Measurements from ENCODE around the gene CACNG6. TPM values are rescaled to one million over a fixed set of nuclear protein-coding genes. Genes with fewer than 3 reads are reported as not detected.

Gene CACNG6
- total and polyA plus RNA-seq, 10 donors, result not detected

DNA sequence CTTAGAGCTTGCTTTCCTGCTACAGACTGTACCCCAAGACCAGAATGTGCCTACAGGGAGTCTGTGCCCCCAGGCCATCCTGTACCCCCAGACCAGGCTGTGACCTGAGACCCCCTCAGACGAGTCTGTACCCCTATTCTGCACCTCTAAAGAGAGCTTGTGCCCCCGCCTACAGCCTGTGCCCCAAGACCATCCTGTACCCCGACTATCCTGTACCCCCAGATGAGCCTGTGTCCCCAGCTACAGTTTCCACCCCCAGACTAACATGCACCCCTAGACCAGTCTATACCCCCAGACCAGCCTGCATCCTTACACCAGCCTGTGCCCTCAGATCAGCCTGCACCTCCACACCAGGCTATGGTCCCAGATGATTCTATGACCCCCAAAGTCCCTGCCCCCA lies 2.0 kb downstream of the CACNG6 start:
- no peak for DNase-seq
- 67 to 88% (median 73%) methylated on average over 3 of the region's 3 CpGs for WGBS, 5 donors
- Histone ChIP-seq H3K27ac (no peak overlapping the region), H3K4me3 (no peak overlapping the region), H3K4me1 (peaks cover 0 to 15% (median 7%) of the 10 kb centered on the region in 6 donors), H3K27me3 (replicated peaks in 1 of 7) (peaks cover 0 to 84% (median 24%) of the 10 kb centered on the region in 7 donors), H3K36me3 (no peaks in the 10 kb centered on the region), H3K9me3 (no peaks in the 10 kb centered on the region)
- intact Hi-C loops (cut with DNase I; ENCODE audit: low total_unique reads), result no loop called here
- TF ChIP-seq POLR2AphosphoS5 (IDR thresholded peaks at IDR 0.05) (no peak), POLR2A (IDR thresholded peaks at IDR 0.05) (no peak)
- TF ChIP-seq, protein P1, sequence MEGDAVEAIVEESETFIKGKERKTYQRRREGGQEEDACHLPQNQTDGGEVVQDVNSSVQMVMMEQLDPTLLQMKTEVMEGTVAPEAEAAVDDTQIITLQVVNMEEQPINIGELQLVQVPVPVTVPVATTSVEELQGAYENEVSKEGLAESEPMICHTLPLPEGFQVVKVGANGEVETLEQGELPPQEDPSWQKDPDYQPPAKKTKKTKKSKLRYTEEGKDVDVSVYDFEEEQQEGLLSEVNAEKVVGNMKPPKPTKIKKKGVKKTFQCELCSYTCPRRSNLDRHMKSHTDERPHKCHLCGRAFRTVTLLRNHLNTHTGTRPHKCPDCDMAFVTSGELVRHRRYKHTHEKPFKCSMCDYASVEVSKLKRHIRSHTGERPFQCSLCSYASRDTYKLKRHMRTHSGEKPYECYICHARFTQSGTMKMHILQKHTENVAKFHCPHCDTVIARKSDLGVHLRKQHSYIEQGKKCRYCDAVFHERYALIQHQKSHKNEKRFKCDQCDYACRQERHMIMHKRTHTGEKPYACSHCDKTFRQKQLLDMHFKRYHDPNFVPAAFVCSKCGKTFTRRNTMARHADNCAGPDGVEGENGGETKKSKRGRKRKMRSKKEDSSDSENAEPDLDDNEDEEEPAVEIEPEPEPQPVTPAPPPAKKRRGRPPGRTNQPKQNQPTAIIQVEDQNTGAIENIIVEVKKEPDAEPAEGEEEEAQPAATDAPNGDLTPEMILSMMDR (IDR thresholded peaks at IDR 0.05 in 8 of 11, conservative IDR thresholded peaks at IDR 0.05 in 3 of 11), result no peak

GRCh38 chr19:53994811-53995210 lies 3.4 kb downstream of the CACNG6 start:
- Histone ChIP-seq H3K9me3 (no peaks in the 10 kb centered on the region), H3K4me1 (peaks cover 0 to 15% (median 7%) of the 10 kb centered on the region in 6 donors), H3K27ac (no peak overlapping the region), H3K4me3 (no peak overlapping the region), H3K36me3 (no peaks in the 10 kb centered on the region), H3K27me3 (replicated peaks in 1 of 7) (peaks cover 0 to 91% (median 24%) of the 10 kb centered on the region in 7 donors)
- TF ChIP-seq POLR2AphosphoS5 (IDR thresholded peaks at IDR 0.05), result no peak
- no peak for TF ChIP-seq POLR2A (IDR thresholded peaks at IDR 0.05)
- TF ChIP-seq, protein P1 (IDR thresholded peaks at IDR 0.05 in 8 of 11, conservative IDR thresholded peaks at IDR 0.05 in 3 of 11), result no peak
- no peak for DNase-seq
- intact Hi-C loops (cut with DNase I; ENCODE audit: low total_unique reads), result no loop called here
- WGBS, 5 donors, result 82 to 90% (median 86%) methylated on average over 5 of the region's 5 CpGs

DNA sequence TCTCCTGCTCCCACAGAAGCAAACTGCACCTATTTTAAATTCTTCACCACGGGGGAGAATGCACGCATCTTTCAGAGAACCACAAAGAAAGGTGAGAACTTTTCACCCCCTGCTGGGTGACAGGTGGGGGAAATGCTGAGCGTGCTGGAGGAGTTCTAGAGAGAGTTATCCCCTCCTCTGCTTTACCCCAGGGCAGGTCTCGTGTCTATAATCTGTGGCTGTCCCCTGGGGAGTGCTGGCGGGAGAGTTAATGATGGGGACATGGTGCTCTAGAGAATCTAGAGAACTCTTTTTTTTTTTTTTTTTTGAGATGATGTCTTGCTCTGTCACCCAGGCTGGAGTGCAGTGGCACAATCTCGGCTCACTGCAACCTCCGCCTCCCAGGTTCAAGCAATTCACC lies 6.8 kb downstream of the CACNG6 start:
- TF ChIP-seq, protein P1 (IDR thresholded peaks at IDR 0.05 in 8 of 11, conservative IDR thresholded peaks at IDR 0.05 in 3 of 11), result no peak
- TF ChIP-seq POLR2A (IDR thresholded peaks at IDR 0.05), result no peak
- TF ChIP-seq POLR2AphosphoS5 (IDR thresholded peaks at IDR 0.05), result no peak
- Histone ChIP-seq H3K27ac (no peak overlapping the region), H3K4me3 (no peak overlapping the region), H3K27me3 (replicated peaks in 1 of 7) (peaks cover 0 to 87% (median 2%) of the 10 kb centered on the region in 7 donors), H3K4me1 (no peaks in the 10 kb centered on the region), H3K36me3 (no peaks in the 10 kb centered on the region), H3K9me3 (no peaks in the 10 kb centered on the region)
- intact Hi-C loops (cut with DNase I; ENCODE audit: low total_unique reads), result no loop called here
- 45 to 65% (median 52%) methylated on average over 7 of the region's 7 CpGs for WGBS, 5 donors
- no peak for DNase-seq

DNA sequence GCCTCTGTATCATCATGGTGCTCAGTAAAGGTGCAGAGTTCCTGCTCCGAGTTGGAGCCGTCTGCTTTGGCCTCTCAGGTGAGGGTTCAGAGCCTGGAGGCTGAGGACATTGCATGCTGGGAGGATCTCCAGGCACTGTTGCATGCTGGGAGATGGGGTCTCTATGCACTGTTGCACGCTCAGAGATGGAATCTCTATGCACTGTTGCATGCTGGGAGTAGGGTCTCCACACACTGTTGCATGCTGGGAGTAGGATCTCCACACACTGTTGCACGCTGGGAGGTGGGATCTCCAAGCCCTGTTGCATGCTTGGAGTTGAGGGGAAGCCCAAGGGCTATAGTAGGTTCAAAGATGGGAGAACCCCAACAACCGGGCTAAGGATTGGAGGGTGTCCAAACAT lies 8.3 kb downstream of the CACNG6 start:
- no peak for TF ChIP-seq POLR2A (IDR thresholded peaks at IDR 0.05)
- H3K27ac ChIP-seq, result no peak overlapping the region
- no peaks in the 10 kb centered on the region for H3K9me3 ChIP-seq
- intact Hi-C loops (cut with DNase I; ENCODE audit: low total_unique reads), result no loop called here
- 69 to 87% (median 81%) methylated on average over 4 to 5 of the region's 5 CpGs for WGBS, 5 donors
- no peaks in the 10 kb centered on the region for H3K36me3 ChIP-seq
- peaks cover 0 to 87% (median 0%) of the 10 kb centered on the region in 7 donors for H3K27me3 ChIP-seq (replicated peaks in 1 of 7)
- no peak overlapping the region for H3K4me3 ChIP-seq
- no peaks in the 10 kb centered on the region for H3K4me1 ChIP-seq
- DNase-seq, result no peak

- Histone ChIP-seq H3K27ac (no peak overlapping the region), H3K4me1 (no peaks in the 10 kb centered on the region), H3K9me3 (no peaks in the 10 kb centered on the region), H3K27me3 (replicated peaks in 1 of 7) (peaks cover 0 to 75% (median 0%) of the 10 kb centered on the region in 7 donors), H3K4me3 (no peak overlapping the region), H3K36me3 (no peaks in the 10 kb centered on the region)
- intact Hi-C loops (cut with DNase I; ENCODE audit: low total_unique reads), result no loop called here
- WGBS, 5 donors, result 80 to 98% (median 83%) methylated on average over 2 of the region's 2 CpGs
- no peak for DNase-seq
- no peak for TF ChIP-seq POLR2A (IDR thresholded peaks at IDR 0.05)
- no peak for TF ChIP-seq POLR2AphosphoS5 (IDR thresholded peaks at IDR 0.05)
- TF ChIP-seq, protein P1 (IDR thresholded peaks at IDR 0.05 in 8 of 11, conservative IDR thresholded peaks at IDR 0.05 in 3 of 11), result no peak
Observed at GRCh38 chr19:54001496-54001895, 10.1 kb downstream of the CACNG6 start.
